Gastrocnemius medialis (tissue), 4 donors: ENCODE results near the gene C2CD3.
"Not testable (repeated sequence)": the region's sequence is repeated elsewhere in the genome, so short reads cannot be mapped to it uniquely, and the experiment has no call there.

Experiments used
- CTCF ChIP-seq, 5 experiments: fragments of 450-650 bp in 3 of 5; fragments of 200-600 bp in 2 of 5; sonication (generic) in 2 of 5; IDR thresholded peaks in 4 of 5; conservative IDR thresholded peaks in 1 of 5; 1 replicate in 4 of 5; 2 replicates in 1 of 5; pipeline ENCODE4 v1.5.1; 2016 to 2019; ENCODE audit warnings: antibody characterized with exemption in 5 of 5, mild to moderate bottlenecking in 3 of 5, moderate library complexity in 3 of 5
- POLR2A ChIP-seq, 2 donors: fragments of 450-650 bp; IDR thresholded peaks; one replicate each; pipeline ENCODE4 v1.6.1; 2017; ENCODE audit warnings: antibody characterized with exemption in 2 of 2, mild to moderate bottlenecking in 2 of 2, moderate library complexity in 2 of 2

GRCh38 chr11:74066663-74067062 is 104.1 kb downstream of the C2CD3 start:
- not testable (repeated sequence) for TF ChIP-seq CTCF (IDR thresholded peaks at IDR 0.05 in 4 of 5, conservative IDR thresholded peaks at IDR 0.05 in 1 of 5); POLR2A (IDR thresholded peaks at IDR 0.05)
